Uterus (tissue), 2 donors: ENCODE measurements around the gene PYY.

Experiments used
- CTCF ChIP-seq, 4 experiments: fragments of 200-600 bp in 2 of 4; fragments of 450-650 bp in 2 of 4; sonication (generic) in 2 of 4; IDR thresholded peaks; one replicate each; pipeline ENCODE4 v1.5.1; 2016 to 2019; ENCODE audit warnings: antibody characterized with exemption in 4 of 4, mild to moderate bottlenecking in 2 of 4, moderate library complexity in 1 of 4
- POLR2A ChIP-seq, 2 donors: fragments of 450-650 bp; IDR thresholded peaks; one replicate each; pipeline ENCODE4 v1.6.1; 2016; ENCODE audit warnings: antibody characterized with exemption in 2 of 2, mild to moderate bottlenecking in 1 of 2, moderate library complexity in 1 of 2

DNA sequence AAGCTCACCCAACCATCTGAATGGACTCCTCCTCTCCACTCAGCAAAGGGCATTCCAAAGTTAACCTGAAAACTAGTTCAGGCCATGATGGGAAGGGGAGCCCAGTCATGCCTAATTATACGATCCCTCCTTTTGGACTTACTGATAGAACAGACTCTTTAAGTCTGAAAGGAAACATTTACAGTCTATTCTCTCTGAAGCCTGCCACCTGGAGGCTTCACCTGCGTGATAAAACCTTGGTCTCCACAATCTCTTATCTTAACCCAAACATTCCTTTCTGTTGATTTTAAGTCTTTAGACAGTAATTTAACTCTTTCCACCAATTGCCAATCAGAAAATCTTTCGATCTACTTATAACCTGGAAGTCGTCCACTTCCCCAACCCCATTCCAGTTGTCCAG lies 37.4 kb downstream of the PYY start:
- no peak for TF ChIP-seq CTCF (IDR thresholded peaks at IDR 0.05)
- no peak for TF ChIP-seq POLR2A (IDR thresholded peaks at IDR 0.05)
